ENCODE results near the gene HIVEP1.

Gene HIVEP1

DNA sequence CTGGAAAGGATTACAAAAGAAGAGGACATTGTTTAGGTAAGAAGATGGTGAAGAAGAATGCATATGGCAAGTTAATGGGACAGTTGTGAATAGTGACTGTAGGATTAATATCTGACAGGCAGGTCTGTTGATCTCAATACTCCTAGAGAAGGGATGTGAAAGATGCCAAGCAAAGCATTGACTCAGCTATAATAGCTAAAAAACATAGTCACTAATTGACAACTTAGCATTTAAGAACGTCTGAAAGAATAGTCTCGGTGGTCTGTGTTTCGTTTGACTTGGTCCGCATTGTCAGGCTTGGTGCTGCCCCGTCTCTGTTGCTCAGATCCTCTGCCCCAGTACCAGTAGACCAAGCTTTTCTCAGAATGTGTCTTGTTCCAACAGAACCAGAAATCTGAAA lies 65.9 kb downstream of the HIVEP1 start:
- DNase-seq (ENCODE audit: low read depth) = no peak
- no peak for TF ChIP-seq MYC (IDR thresholded peaks at IDR 0.05; ENCODE audit: low read depth, low read length)
- TF ChIP-seq, protein P1, sequence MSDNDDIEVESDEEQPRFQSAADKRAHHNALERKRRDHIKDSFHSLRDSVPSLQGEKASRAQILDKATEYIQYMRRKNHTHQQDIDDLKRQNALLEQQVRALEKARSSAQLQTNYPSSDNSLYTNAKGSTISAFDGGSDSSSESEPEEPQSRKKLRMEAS (IDR thresholded peaks at IDR 0.05; ENCODE audit: low read depth, low read length) = no peak
- TF ChIP-seq, protein P2, sequence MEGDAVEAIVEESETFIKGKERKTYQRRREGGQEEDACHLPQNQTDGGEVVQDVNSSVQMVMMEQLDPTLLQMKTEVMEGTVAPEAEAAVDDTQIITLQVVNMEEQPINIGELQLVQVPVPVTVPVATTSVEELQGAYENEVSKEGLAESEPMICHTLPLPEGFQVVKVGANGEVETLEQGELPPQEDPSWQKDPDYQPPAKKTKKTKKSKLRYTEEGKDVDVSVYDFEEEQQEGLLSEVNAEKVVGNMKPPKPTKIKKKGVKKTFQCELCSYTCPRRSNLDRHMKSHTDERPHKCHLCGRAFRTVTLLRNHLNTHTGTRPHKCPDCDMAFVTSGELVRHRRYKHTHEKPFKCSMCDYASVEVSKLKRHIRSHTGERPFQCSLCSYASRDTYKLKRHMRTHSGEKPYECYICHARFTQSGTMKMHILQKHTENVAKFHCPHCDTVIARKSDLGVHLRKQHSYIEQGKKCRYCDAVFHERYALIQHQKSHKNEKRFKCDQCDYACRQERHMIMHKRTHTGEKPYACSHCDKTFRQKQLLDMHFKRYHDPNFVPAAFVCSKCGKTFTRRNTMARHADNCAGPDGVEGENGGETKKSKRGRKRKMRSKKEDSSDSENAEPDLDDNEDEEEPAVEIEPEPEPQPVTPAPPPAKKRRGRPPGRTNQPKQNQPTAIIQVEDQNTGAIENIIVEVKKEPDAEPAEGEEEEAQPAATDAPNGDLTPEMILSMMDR (IDR thresholded peaks at IDR 0.05; ENCODE audit: low read depth, low read length) = no peak
- no peak for TF ChIP-seq POLR2A (IDR thresholded peaks at IDR 0.05; ENCODE audit: extremely low read depth, insufficient read length)

DNA sequence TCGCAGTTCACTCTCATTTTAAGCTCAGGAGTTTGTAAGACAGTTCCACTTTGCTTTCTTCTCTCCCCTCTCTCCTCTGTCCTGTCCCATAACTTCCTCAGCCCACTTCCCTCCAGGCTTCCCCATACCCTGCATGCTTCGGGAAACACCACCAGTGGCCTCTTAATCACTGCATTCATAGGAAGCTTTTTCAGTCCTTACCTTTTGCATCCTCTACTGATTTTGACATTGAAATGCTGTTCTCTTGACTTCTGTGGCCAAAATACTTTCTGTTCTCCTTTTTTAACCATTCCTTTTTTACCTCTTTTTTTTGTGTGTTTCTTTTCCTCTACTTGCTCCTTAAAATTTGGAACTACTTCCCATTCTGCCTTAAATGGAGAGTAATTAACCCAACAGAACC lies 69.7 kb downstream of the HIVEP1 start:
- no peak for TF ChIP-seq MYC (IDR thresholded peaks at IDR 0.05; ENCODE audit: low read depth, low read length)
- TF ChIP-seq, protein P1 (IDR thresholded peaks at IDR 0.05; ENCODE audit: low read depth, low read length) = no peak
- TF ChIP-seq, protein P2 (IDR thresholded peaks at IDR 0.05; ENCODE audit: low read depth, low read length) = no peak
- no peak for TF ChIP-seq POLR2A (IDR thresholded peaks at IDR 0.05; ENCODE audit: extremely low read depth, insufficient read length)
- DNase-seq (ENCODE audit: low read depth) = no peak
- H3K4me3 ChIP-seq (ENCODE audit: low read depth, low read length) = no peak overlapping the region

More for the DNA sequence above, 65.9 kb downstream of the HIVEP1 start:
- H3K4me3 ChIP-seq (ENCODE audit: low read depth, low read length) = no peak overlapping the region

DNA sequence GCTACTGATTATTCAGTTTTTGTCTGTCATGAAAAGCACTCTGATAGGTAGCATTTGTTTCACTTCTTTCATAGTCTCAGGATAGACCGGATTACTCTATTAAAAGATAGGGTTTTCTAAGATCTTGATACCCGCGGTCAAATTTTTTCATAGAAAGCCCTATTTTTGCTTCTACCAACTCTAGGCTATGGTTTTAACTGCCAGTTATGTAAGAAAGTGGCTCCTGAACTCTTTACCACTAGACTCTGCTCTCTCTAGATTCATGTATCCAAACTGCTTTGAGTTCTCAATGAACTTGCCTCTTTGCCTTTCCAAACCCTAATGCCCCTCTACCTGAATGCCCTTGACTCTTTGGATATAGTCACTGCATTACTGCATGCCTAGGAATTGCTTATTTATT lies 70.3 kb downstream of the HIVEP1 start:
- no peak for DNase-seq (ENCODE audit: low read depth)
- no peak overlapping the region for H3K4me3 ChIP-seq (ENCODE audit: low read depth, low read length)
- TF ChIP-seq, protein P2 (IDR thresholded peaks at IDR 0.05; ENCODE audit: low read depth, low read length) = no peak
- TF ChIP-seq, protein P1 (IDR thresholded peaks at IDR 0.05; ENCODE audit: low read depth, low read length) = no peak

DNA sequence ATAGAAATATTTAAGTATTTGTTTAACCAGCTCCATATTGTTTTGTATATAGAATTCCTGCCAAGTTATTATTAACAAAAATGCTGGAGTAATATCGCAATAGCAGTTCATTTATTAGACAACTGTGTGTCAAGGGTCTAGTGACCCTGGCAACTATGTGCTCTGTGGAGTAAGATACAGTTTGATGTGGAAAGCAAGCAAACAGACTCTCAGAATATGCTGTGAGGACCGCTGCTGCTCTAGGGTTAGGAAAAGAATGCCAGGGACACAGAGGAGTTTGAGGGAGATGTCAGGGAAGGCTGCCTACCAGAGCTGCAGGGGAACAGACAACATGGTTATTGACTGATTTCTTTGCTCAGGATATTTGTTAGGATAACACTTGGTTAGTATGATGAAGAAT lies 71.2 kb downstream of the HIVEP1 start:
- no peak overlapping the region for H3K4me3 ChIP-seq (ENCODE audit: low read depth, low read length)
- DNase-seq (ENCODE audit: low read depth) = no peak
- TF ChIP-seq MYC (IDR thresholded peaks at IDR 0.05; ENCODE audit: low read depth, low read length) = no peak
- no peak for TF ChIP-seq POLR2A (IDR thresholded peaks at IDR 0.05; ENCODE audit: extremely low read depth, insufficient read length)
- TF ChIP-seq, protein P1 (IDR thresholded peaks at IDR 0.05; ENCODE audit: low read depth, low read length) = no peak
- TF ChIP-seq, protein P2 (IDR thresholded peaks at IDR 0.05; ENCODE audit: low read depth, low read length) = no peak

DNA sequence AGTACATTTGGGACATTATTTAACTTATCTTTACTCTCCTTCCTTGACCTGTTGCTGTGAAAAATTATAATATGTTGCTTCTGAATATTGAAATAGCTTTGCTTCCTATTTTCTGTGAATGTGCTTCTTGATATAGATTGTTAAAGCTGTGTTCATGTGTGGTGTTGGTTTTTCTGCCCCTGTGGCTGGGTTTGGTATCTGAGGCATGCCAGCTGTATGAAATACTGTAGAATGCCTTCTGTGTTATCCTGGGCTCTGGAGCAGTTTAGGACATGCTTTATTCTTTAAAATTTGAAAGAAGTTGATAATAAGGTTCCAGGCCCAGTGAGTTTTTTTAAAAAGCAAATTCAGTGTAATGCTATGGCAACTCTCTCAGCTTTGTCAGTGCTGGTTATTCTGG lies 71.7 kb downstream of the HIVEP1 start:
- DNase-seq (ENCODE audit: low read depth) = no peak
- TF ChIP-seq POLR2A (IDR thresholded peaks at IDR 0.05; ENCODE audit: extremely low read depth, insufficient read length) (no peak), MYC (IDR thresholded peaks at IDR 0.05; ENCODE audit: low read depth, low read length) (no peak)
- TF ChIP-seq, protein P2 (IDR thresholded peaks at IDR 0.05; ENCODE audit: low read depth, low read length) = no peak
- TF ChIP-seq, protein P1 (IDR thresholded peaks at IDR 0.05; ENCODE audit: low read depth, low read length) = no peak
- no peak overlapping the region for H3K4me3 ChIP-seq (ENCODE audit: low read depth, low read length)

DNA sequence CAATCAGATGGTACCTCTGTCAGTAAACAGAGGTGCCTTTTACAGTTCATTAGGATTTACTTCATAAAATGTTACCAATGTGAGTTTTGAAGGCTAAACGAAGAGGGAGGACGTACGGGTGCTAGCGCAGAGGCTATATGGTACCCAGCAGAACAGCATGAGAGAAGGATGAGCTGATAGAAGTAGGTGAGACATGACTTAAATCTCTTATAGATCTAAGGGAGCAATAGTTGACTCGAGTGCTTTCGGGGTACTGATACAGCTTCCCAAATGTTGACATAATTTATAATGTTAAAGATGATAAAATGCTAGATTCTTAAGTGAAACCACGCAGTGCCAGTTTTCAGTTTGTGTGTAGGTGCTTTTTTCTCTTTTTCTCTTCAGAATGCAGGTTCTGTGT lies 72.6 kb downstream of the HIVEP1 start:
- DNase-seq (ENCODE audit: low read depth) = no peak
- TF ChIP-seq MYC (IDR thresholded peaks at IDR 0.05; ENCODE audit: low read depth, low read length) = no peak
- TF ChIP-seq, protein P1 (IDR thresholded peaks at IDR 0.05; ENCODE audit: low read depth, low read length) = no peak
- no peak for TF ChIP-seq POLR2A (IDR thresholded peaks at IDR 0.05; ENCODE audit: extremely low read depth, insufficient read length)
- TF ChIP-seq, protein P2 (IDR thresholded peaks at IDR 0.05; ENCODE audit: low read depth, low read length) = no peak
- no peak overlapping the region for H3K4me3 ChIP-seq (ENCODE audit: low read depth, low read length)

Data from NB4 (cell line).